ENCODE data around the gene CCDC160. TPM values are rescaled to one million over a fixed set of nuclear protein-coding genes. Genes with fewer than 3 reads are reported as not detected.
A peak's percentile ranks its signal among the peaks of the same experiment; 100 is the strongest.
"Not testable (repeated sequence)": the region's sequence is repeated elsewhere in the genome, so short reads cannot be mapped to it uniquely, and the experiment has no call there.

CCDC160 gene
- total RNA-seq, 2 donors from 2014 or later, result 0.74 to 2.5 TPM

- no peak overlapping the region for H3K27ac ChIP-seq
- H3K4me1 ChIP-seq (replicated peaks), result no peaks in the 10 kb centered on the region
- no peaks in the 10 kb centered on the region for H3K36me3 ChIP-seq
- WGBS, result 92% methylated on average over 2 of the region's 2 CpGs
- intact Hi-C loops (cut with DNase I), result no loop called here
- H3K27me3 ChIP-seq (replicated peaks; ENCODE audit: insufficient read depth), result no peaks in the 10 kb centered on the region
- no peak overlapping the region for H3K4me3 ChIP-seq
- DNase-seq (ENCODE audit: low spot score), result no peak
- TF ChIP-seq POLR2AphosphoS5 (IDR thresholded peaks at IDR 0.05) (no peak), POLR2A (IDR thresholded peaks at IDR 0.05) (no peak), CTCF (IDR thresholded peaks at IDR 0.05) (no peak)
- H3K9me3 ChIP-seq, result no peaks in the 10 kb centered on the region
These were observed 21.2 kb downstream of the CCDC160 start for GRCh38 chrX:134258202-134258601.

GRCh38 chrX:134285934-134286333 lies 49.0 kb downstream of the CCDC160 start:
- intact Hi-C loops (cut with DNase I); H3K36me3 ChIP-seq; H3K4me1 ChIP-seq (replicated peaks); H3K27ac ChIP-seq; DNase-seq (ENCODE audit: low spot score); H3K4me3 ChIP-seq; H3K9me3 ChIP-seq; H3K27me3 ChIP-seq (replicated peaks; ENCODE audit: insufficient read depth): not testable (repeated sequence)
- 89% methylated on average over 7 of the region's 28 CpGs for WGBS

- H3K27ac ChIP-seq, result no peak overlapping the region
- 28% methylated on average over 3 of the region's 4 CpGs for WGBS
- intact Hi-C loops (cut with DNase I), result no loop called here
These were observed 50.4 kb downstream of the CCDC160 start for GRCh38 chrX:134287346-134287745.

GRCh38 chrX:134294548-134294947 lies 57.6 kb downstream of the CCDC160 start:
- H3K27ac ChIP-seq, result no peak overlapping the region
- intact Hi-C loops (cut with DNase I), result no loop called here
- no peaks in the 10 kb centered on the region for H3K36me3 ChIP-seq
- no peaks in the 10 kb centered on the region for H3K4me1 ChIP-seq (replicated peaks)
- H3K27me3 ChIP-seq (replicated peaks; ENCODE audit: insufficient read depth), result no peaks in the 10 kb centered on the region
- no peak for DNase-seq (ENCODE audit: low spot score)
- H3K9me3 ChIP-seq, result no peaks in the 10 kb centered on the region
- peak in 1 of 4 experiments; percentile 17 for TF ChIP-seq CTCF (IDR thresholded peaks at IDR 0.05)
- no peak for TF ChIP-seq POLR2A (IDR thresholded peaks at IDR 0.05)
- no peak overlapping the region for H3K4me3 ChIP-seq

More at GRCh38 chrX:134287346-134287745, 50.4 kb downstream of the CCDC160 start:
- Histone ChIP-seq H3K27me3 (replicated peaks; ENCODE audit: insufficient read depth) (no peaks in the 10 kb centered on the region), H3K4me3 (no peak overlapping the region), H3K36me3 (no peaks in the 10 kb centered on the region), H3K4me1 (replicated peaks) (no peaks in the 10 kb centered on the region), H3K9me3 (no peaks in the 10 kb centered on the region)
- DNase-seq (ENCODE audit: low spot score), result no peak
- no peak for TF ChIP-seq CTCF (IDR thresholded peaks at IDR 0.05)
- no peak for TF ChIP-seq POLR2AphosphoS5 (IDR thresholded peaks at IDR 0.05)
- no peak for TF ChIP-seq POLR2A (IDR thresholded peaks at IDR 0.05)

Other genes starting within 250 kb of the CCDC160 start
- 10 to 100 TPM; 19.8 to 22.3 TPM for gene PHF6, start 136.1 kb downstream of the CCDC160 start, total RNA-seq
- 10 to 100 TPM; 14.9 to 77.4 TPM for gene HPRT1, start 223.0 kb downstream of the CCDC160 start, total RNA-seq